ENCODE results near the gene UGT1A7.

UGT1A7 gene

GRCh38 chr2:233798335-233799086, 116.8 kb downstream of the UGT1A7 start:
- no peak for DNase-seq (ENCODE audit: insufficient read length)
- TF ChIP-seq POLR2AphosphoS5 (IDR thresholded peaks at IDR 0.05; ENCODE audit: low read depth, low read length) (no peak), POLR2A (IDR thresholded peaks at IDR 0.05; ENCODE audit: low read depth, low read length) (no peak), TAF1 (IDR thresholded peaks at IDR 0.05; ENCODE audit: borderline replicate concordance, low read depth, low read length) (no peak)
- no peak for FAIRE-seq

- DNase-seq (ENCODE audit: insufficient read length) = no peak
- FAIRE-seq = no peak
- TF ChIP-seq POLR2A (IDR thresholded peaks at IDR 0.05; ENCODE audit: low read depth, low read length) (no peak), TAF1 (IDR thresholded peaks at IDR 0.05; ENCODE audit: borderline replicate concordance, low read depth, low read length) (no peak), POLR2AphosphoS5 (IDR thresholded peaks at IDR 0.05; ENCODE audit: low read depth, low read length) (no peak)
These were observed 117.5 kb downstream of the UGT1A7 start for GRCh38 chr2:233799087-233799665.

- FAIRE-seq (no peak), DNase-seq (ENCODE audit: insufficient read length) (no peak)
- no peak for TF ChIP-seq TAF1 (IDR thresholded peaks at IDR 0.05; ENCODE audit: borderline replicate concordance, low read depth, low read length)
- TF ChIP-seq POLR2AphosphoS5 (IDR thresholded peaks at IDR 0.05; ENCODE audit: low read depth, low read length) = no peak
- TF ChIP-seq POLR2A (IDR thresholded peaks at IDR 0.05; ENCODE audit: low read depth, low read length) = no peak
These were observed 118.0 kb downstream of the UGT1A7 start for GRCh38 chr2:233799716-233800115.

GRCh38 chr2:233800208-233800607, 118.5 kb downstream of the UGT1A7 start:
- DNase-seq (ENCODE audit: insufficient read length) (no peak), FAIRE-seq (no peak)
- no peak for TF ChIP-seq POLR2AphosphoS5 (IDR thresholded peaks at IDR 0.05; ENCODE audit: low read depth, low read length)
- TF ChIP-seq POLR2A (IDR thresholded peaks at IDR 0.05; ENCODE audit: low read depth, low read length) = no peak
- no peak for TF ChIP-seq TAF1 (IDR thresholded peaks at IDR 0.05; ENCODE audit: borderline replicate concordance, low read depth, low read length)

GRCh38 chr2:233801357-233802131, 119.8 kb downstream of the UGT1A7 start:
- DNase-seq (ENCODE audit: insufficient read length) (no peak), FAIRE-seq (no peak)
- TF ChIP-seq POLR2A (IDR thresholded peaks at IDR 0.05; ENCODE audit: low read depth, low read length) = no peak
- no peak for TF ChIP-seq POLR2AphosphoS5 (IDR thresholded peaks at IDR 0.05; ENCODE audit: low read depth, low read length)
- TF ChIP-seq TAF1 (IDR thresholded peaks at IDR 0.05; ENCODE audit: borderline replicate concordance, low read depth, low read length) = no peak

- DNase-seq (ENCODE audit: insufficient read length) (no peak), FAIRE-seq (no peak)
- TF ChIP-seq POLR2A (IDR thresholded peaks at IDR 0.05; ENCODE audit: low read depth, low read length) (no peak), POLR2AphosphoS5 (IDR thresholded peaks at IDR 0.05; ENCODE audit: low read depth, low read length) (no peak), TAF1 (IDR thresholded peaks at IDR 0.05; ENCODE audit: borderline replicate concordance, low read depth, low read length) (no peak)
These were observed 120.6 kb downstream of the UGT1A7 start for GRCh38 chr2:233802132-233802815.

- TF ChIP-seq POLR2A (IDR thresholded peaks at IDR 0.05; ENCODE audit: low read depth, low read length) = no peak
- TF ChIP-seq TAF1 (IDR thresholded peaks at IDR 0.05; ENCODE audit: borderline replicate concordance, low read depth, low read length) = no peak
- no peak for TF ChIP-seq POLR2AphosphoS5 (IDR thresholded peaks at IDR 0.05; ENCODE audit: low read depth, low read length)
- no peak for DNase-seq (ENCODE audit: insufficient read length)
- FAIRE-seq = no peak
These were observed 121.7 kb downstream of the UGT1A7 start for GRCh38 chr2:233803292-233803911.

GRCh38 chr2:233803994-233804393, 122.3 kb downstream of the UGT1A7 start:
- DNase-seq (ENCODE audit: insufficient read length) (no peak), FAIRE-seq (no peak)
- TF ChIP-seq POLR2A (IDR thresholded peaks at IDR 0.05; ENCODE audit: low read depth, low read length) (no peak), TAF1 (IDR thresholded peaks at IDR 0.05; ENCODE audit: borderline replicate concordance, low read depth, low read length) (no peak), POLR2AphosphoS5 (IDR thresholded peaks at IDR 0.05; ENCODE audit: low read depth, low read length) (no peak)

- TF ChIP-seq POLR2A (IDR thresholded peaks at IDR 0.05; ENCODE audit: low read depth, low read length) (no peak), TAF1 (IDR thresholded peaks at IDR 0.05; ENCODE audit: borderline replicate concordance, low read depth, low read length) (no peak), POLR2AphosphoS5 (IDR thresholded peaks at IDR 0.05; ENCODE audit: low read depth, low read length) (no peak)
- FAIRE-seq = no peak
- no peak for DNase-seq (ENCODE audit: insufficient read length)
These were observed 125.6 kb downstream of the UGT1A7 start for GRCh38 chr2:233807215-233807865.
